K562 (cell line): ENCODE data around the gene COQ5.

Experiments
- CCAR2 ChIP-seq: fragments of 200-400 bp; formaldehyde crosslinking; IDR thresholded peaks from 2 replicates; pipeline ENCODE4 v1.6.1; 2017; ENCODE audit warnings: mild to moderate bottlenecking, low read depth, low read length
- CHCHD3 ChIP-seq: fragments of 250-450 bp; sonication (Bioruptor Pico); IDR thresholded peaks from 2 replicates; pipeline ENCODE4 v2.1.2; 2022; ENCODE audit warnings: mild to moderate bottlenecking
- CTCF ChIP-seq, 3 experiments: IDR thresholded peaks in 2 of 3; conservative IDR thresholded peaks in 1 of 3; 2 replicates each; pipeline ENCODE4 v1.5.1; 2011 to 2012; ENCODE audit warnings: low read length in 3 of 3, mild to moderate bottlenecking in 3 of 3, control low read depth in 2 of 3, improper control_type of control experiment in 1 of 3, inconsistent platforms in 1 of 3, low read depth in 1 of 3, mixed read lengths in 1 of 3, moderate library complexity in 1 of 3; ENCODE audit not compliant: insufficient read depth in 2 of 3
- ELF4 ChIP-seq: fragments of 450-650 bp; formaldehyde crosslinking; IDR thresholded peaks from 2 replicates; pipeline ENCODE4 v1.4.0; 2022; ENCODE audit warnings: missing genetic modification characterization
- POLR2A ChIP-seq: fragments of 450-650 bp; conservative IDR thresholded peaks from 2 replicates; pipeline ENCODE4 v1.6.1; 2016
- SNRNP70 ChIP-seq: fragments of 200-400 bp; formaldehyde crosslinking; optimal IDR thresholded peaks from 2 replicates; pipeline ENCODE3; 2017; ENCODE audit warnings: low read depth, low read length
- ZBTB2 ChIP-seq: fragments of 450-650 bp; IDR thresholded peaks from 2 replicates; pipeline ENCODE4 v1.6.1; 2016; ENCODE audit warnings: antibody characterized with exemption
- ZC3H8 ChIP-seq: fragments of 450-650 bp; IDR thresholded peaks from 2 replicates; pipeline ENCODE4 v1.6.1; 2017

GRCh38 chr12:120475643-120476042 lies 53.3 kb downstream of the COQ5 start:
- no peak for TF ChIP-seq CCAR2
- no peak for TF ChIP-seq SNRNP70
- no peak for TF ChIP-seq POLR2A
- no peak for TF ChIP-seq CTCF (IDR thresholded peaks at IDR 0.05 in 2 of 3, conservative IDR thresholded peaks at IDR 0.05 in 1 of 3; ENCODE audit: insufficient read depth in 2 of 3, low read depth in 1 of 3, low read length in 3 of 3)
- TF ChIP-seq CHCHD3: no peak
- no peak for TF ChIP-seq ZC3H8
- TF ChIP-seq ZBTB2: no peak
- no peak for TF ChIP-seq ELF4 (CRISPR knock-in tag)
